AG09319 (cell line): ENCODE measurements around the gene AGRP.
A peak's percentile ranks its signal among the peaks of the same experiment; 100 is the strongest.

Source experiments
- DNase-seq: peaks from one replicate; pipeline ENCODE4 v3.0.0-alpha.2; 2010; ENCODE audit warnings: low read depth; ENCODE audit errors: extremely low read depth
- TF ChIP-seq, protein P1 (sequence below): IDR thresholded peaks from 2 replicates; pipeline ENCODE4 v1.5.1; 2011; ENCODE audit warnings: low read depth, mild to moderate bottlenecking, inconsistent platforms, low read length, moderate library complexity

Gene AGRP

GRCh38 chr16:67526149-67526791, 42.9 kb upstream of the AGRP start:
- TF ChIP-seq, protein P1, sequence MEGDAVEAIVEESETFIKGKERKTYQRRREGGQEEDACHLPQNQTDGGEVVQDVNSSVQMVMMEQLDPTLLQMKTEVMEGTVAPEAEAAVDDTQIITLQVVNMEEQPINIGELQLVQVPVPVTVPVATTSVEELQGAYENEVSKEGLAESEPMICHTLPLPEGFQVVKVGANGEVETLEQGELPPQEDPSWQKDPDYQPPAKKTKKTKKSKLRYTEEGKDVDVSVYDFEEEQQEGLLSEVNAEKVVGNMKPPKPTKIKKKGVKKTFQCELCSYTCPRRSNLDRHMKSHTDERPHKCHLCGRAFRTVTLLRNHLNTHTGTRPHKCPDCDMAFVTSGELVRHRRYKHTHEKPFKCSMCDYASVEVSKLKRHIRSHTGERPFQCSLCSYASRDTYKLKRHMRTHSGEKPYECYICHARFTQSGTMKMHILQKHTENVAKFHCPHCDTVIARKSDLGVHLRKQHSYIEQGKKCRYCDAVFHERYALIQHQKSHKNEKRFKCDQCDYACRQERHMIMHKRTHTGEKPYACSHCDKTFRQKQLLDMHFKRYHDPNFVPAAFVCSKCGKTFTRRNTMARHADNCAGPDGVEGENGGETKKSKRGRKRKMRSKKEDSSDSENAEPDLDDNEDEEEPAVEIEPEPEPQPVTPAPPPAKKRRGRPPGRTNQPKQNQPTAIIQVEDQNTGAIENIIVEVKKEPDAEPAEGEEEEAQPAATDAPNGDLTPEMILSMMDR = no peak
- DNase-seq = no peak

- DNase-seq = no peak
- TF ChIP-seq, protein P1 = no peak
Observed at GRCh38 chr16:67525176-67525860, 42.0 kb upstream of the AGRP start.

- peak; percentile 88 for DNase-seq
- TF ChIP-seq, protein P1 = peak; percentile 97
Observed at GRCh38 chr16:67521095-67521804, 37.9 kb upstream of the AGRP start.

DNA sequence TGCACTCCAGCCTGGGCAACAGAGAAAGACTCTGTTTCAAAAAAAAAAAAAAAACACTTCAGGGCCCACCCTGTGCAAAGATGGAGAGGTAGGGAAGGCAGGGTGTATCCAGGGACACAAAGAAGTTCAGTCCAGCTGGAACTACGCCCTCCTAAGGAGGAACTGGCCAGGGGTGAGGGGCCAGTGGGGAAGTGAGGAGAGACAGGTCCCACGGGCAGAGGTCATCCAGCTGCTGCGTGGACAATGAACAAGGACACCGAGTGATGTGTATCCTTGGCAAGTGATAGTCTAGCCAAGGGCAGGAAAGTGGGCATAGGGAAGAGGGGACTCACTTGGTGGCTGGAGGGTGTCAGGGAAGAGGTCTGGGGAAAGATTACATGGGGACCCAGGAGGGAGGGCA, 35.9 kb upstream of the AGRP start:
- TF ChIP-seq, protein P1 = no peak
- no peak for DNase-seq

- TF ChIP-seq, protein P1 = no peak
- DNase-seq = no peak
Observed at GRCh38 chr16:67518676-67519075, 35.3 kb upstream of the AGRP start.

GRCh38 chr16:67517661-67518423, 34.5 kb upstream of the AGRP start:
- no peak for DNase-seq
- TF ChIP-seq, protein P1 = no peak
